Kidney epithelial cell (primary cell): ENCODE data around the gene AKR7A2. TPM values are rescaled to one million over a fixed set of nuclear protein-coding genes. Genes with fewer than 3 reads are reported as not detected.

Experiments used
- DNase-seq: peaks from one replicate; pipeline ENCODE4 v3.0.0-alpha.2; 2010; ENCODE audit warnings: low read depth
- H3K27me3 ChIP-seq: 2 replicates; pipeline ENCODE4 v1.6.0; 2011; ENCODE audit warnings: low read length; ENCODE audit not compliant: control insufficient read depth, insufficient read depth
- H3K36me3 ChIP-seq: 2 replicates; pipeline ENCODE4 v1.5.1; 2011; ENCODE audit warnings: low read length; ENCODE audit not compliant: control insufficient read depth, insufficient read depth
- H3K4me3 ChIP-seq: 2 replicates; pipeline ENCODE4 v1.5.1; 2011; ENCODE audit warnings: low read depth, mild to moderate bottlenecking, control low read depth, low read length
- total RNA-seq: library from RNA; depleted of rRNA; stranded (reverse); fragments of >200 nt; gene quantifications from 2 replicates; pipeline ENCODE4 v1.2.3, GENCODE V29; 2015
- TF ChIP-seq, protein P1 (sequence below): IDR thresholded peaks from 2 replicates; pipeline ENCODE4 v1.5.1; 2011; ENCODE audit warnings: mild to moderate bottlenecking, moderate library complexity, low read length, control low read depth, inconsistent platforms; ENCODE audit not compliant: insufficient read depth, poor library complexity, severe bottlenecking

The AKR7A2 gene
- total RNA-seq, 1 donor from 2014 or later, result 85.6 TPM

DNA sequence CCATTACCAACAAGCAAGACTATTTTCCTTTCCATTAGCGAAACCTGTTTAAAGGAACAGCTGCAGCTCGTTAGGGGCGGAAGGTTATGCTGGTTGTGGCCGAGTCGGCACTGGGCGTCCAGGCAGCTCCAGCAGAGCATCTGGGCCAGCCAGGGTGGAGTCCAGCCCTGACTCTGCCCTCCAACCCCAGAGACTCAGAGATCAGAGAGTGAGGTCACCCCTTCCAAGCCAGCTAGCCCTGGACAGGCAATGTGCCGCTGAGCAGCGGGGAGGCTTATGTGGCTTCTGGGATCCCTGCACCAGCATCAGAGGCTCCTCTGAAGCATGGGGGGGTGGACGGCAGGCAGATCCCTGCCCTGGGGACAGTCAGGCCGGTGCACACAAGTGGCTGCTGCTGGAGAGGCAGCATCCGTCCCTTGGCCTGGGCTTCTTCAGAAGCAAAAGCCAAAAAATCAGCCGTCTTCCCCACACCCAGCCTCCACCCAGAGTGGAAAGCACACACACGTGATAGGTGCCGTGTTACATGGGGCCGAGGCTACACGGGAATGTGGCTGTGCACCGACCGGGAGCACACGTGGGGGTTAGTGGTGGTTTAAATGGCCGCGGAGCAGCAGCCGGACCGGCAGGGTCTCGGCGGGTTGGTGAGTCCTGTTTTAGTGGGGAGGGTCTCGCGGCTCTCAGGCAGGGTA is 30.3 kb upstream of the AKR7A2 start:
- Histone ChIP-seq H3K36me3 (peaks cover 5% of the 10 kb centered on the region), H3K27me3 (no peaks in the 10 kb centered on the region), H3K4me3 (no peak overlapping the region)
- DNase-seq, result no peak
- TF ChIP-seq, protein P1, sequence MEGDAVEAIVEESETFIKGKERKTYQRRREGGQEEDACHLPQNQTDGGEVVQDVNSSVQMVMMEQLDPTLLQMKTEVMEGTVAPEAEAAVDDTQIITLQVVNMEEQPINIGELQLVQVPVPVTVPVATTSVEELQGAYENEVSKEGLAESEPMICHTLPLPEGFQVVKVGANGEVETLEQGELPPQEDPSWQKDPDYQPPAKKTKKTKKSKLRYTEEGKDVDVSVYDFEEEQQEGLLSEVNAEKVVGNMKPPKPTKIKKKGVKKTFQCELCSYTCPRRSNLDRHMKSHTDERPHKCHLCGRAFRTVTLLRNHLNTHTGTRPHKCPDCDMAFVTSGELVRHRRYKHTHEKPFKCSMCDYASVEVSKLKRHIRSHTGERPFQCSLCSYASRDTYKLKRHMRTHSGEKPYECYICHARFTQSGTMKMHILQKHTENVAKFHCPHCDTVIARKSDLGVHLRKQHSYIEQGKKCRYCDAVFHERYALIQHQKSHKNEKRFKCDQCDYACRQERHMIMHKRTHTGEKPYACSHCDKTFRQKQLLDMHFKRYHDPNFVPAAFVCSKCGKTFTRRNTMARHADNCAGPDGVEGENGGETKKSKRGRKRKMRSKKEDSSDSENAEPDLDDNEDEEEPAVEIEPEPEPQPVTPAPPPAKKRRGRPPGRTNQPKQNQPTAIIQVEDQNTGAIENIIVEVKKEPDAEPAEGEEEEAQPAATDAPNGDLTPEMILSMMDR, result no peak

DNA sequence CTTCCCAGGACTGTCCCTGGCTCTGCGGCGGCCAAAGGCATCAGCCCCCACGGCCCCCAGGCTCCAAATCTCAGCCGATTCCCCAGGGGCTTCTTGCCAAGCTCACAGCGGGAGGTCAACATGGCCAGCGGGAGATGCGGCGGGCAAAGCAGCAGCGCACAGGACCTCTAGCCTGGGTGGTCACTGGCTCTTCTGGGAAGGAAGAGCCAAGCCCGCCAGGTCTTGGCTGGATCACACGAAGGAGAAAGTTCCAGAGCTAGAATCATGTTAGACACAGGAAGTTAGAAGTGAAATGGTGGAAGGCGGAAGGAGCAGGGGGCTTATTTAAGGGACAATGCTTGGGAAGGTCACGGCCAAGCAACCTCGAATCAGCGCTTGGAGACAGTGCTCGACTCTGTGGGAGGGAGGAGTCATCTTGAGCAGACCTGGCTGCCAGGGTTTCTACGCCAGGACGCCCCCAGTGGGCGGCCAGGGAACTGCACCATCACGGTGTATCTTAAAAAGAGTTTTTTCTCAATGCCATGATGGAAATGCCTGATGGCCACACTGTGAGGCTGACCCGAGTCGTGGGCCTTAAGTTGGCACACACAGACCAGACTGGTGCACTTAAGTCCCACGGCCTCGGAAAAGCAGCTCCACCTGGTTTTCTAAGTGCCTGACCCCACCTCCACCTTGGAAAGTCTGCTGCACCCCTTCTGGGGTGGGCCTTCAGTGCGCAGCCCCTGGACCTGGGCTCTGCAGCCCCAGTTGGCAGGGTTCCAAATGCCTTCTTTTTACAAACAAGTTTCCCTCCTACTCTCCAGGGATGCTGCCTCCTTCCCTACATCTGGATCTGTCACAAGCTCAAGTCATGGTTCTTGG is 29.5 kb upstream of the AKR7A2 start:
- peak; percentile 39 for DNase-seq
- H3K36me3 ChIP-seq, result peaks cover 5% of the 10 kb centered on the region
- H3K27me3 ChIP-seq, result no peaks in the 10 kb centered on the region
- H3K4me3 ChIP-seq, result no peak overlapping the region
- TF ChIP-seq, protein P1, result peak; percentile 82

DNA sequence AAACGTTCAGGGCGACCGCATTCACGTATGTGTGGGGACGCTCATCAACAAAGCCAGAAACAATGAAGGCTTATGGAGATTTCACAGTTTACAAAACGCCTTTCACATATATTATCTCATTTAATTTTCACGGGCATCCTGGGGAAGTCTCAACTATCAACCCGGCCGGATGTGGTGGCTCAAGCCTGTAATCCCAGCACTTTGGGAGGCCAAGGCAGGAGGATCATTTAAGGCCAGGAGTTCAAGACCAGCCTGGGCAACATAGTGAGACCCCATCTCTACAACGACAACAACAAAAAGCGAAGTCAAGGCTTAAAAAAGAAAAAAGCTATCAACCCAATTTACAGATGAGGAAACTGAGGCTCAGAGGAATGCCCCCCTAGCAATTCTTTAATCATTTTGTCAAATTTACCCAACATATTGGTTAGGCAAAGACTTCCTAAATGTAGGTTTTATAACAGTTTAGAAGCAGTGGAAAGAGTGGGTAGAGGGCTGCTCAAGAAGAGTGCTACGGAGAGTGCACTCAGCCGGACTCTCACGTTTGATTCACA is 28.5 kb upstream of the AKR7A2 start:
- H3K4me3 ChIP-seq, result no peak overlapping the region
- no peaks in the 10 kb centered on the region for H3K27me3 ChIP-seq
- H3K36me3 ChIP-seq, result peaks cover 5% of the 10 kb centered on the region
- TF ChIP-seq, protein P1, result no peak
- no peak for DNase-seq

DNA sequence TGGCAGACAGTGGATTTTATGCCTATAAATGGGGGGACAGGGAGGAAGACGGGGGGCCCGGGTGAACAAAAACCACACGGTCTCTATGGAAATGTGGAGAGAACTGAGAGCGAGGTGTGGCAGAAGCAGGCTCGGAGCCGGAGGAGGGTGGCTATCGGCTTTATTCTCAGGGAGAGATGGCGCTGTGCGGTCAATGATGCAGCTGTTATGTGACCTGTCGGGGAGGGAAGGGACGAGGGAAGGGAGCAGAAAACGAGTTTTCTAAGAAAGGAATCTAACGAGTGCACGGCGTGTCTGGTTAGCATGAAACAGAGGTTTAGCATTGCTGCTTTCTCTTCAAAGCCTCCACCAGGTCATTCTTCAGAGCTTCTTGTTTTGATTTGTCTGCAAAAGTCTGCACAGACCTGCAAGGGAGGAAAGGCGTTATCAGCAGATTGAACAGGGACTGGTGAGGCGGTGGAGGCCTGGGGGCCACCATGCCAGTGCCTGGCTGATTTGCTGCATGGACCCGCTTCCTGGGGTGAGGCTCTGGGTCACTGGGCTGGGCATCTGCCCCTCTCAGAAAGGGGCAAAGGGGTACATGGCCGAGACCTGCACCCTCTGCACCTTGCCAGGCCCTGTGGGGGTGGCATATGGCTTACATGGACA is 27.4 kb upstream of the AKR7A2 start:
- TF ChIP-seq, protein P1, result no peak
- no peak for DNase-seq
- Histone ChIP-seq H3K4me3 (no peak overlapping the region), H3K36me3 (peaks cover 5% of the 10 kb centered on the region), H3K27me3 (no peaks in the 10 kb centered on the region)

DNA sequence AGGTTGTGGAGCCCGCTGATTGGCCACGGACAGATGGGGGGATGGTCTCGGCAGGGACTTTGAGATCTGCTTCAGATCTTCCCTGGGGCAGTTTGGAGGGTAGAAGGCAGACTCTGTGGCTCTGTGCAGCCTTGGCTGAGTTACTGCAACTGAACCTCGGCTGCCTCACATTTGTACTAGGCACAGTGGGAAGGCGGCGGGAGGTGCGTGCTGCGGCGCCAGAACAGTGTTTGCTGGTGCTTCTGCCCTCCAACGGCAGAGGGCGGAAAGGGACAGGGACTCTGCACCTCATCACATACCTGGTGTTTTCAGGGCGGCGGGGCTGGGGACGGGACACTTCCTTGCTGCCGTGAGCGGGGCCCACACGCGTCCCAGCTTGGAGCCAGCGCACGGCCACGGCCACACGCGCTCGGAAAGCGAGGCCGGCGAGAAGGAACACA is 26.4 kb upstream of the AKR7A2 start:
- DNase-seq, result no peak
- no peak overlapping the region for H3K4me3 ChIP-seq
- TF ChIP-seq, protein P1, result peak; percentile 47

More for the DNA sequence above, 26.4 kb upstream of the AKR7A2 start:
- peaks cover 3% of the 10 kb centered on the region for H3K36me3 ChIP-seq
- H3K27me3 ChIP-seq, result no peaks in the 10 kb centered on the region
